ENCODE data around the gene CDC42SE2.

CDC42SE2 gene

GRCh38 chr5:131252824-131253171 is 11.1 kb upstream of the CDC42SE2 start:
- DNase-seq, result peak; percentile 85 to 91

DNA sequence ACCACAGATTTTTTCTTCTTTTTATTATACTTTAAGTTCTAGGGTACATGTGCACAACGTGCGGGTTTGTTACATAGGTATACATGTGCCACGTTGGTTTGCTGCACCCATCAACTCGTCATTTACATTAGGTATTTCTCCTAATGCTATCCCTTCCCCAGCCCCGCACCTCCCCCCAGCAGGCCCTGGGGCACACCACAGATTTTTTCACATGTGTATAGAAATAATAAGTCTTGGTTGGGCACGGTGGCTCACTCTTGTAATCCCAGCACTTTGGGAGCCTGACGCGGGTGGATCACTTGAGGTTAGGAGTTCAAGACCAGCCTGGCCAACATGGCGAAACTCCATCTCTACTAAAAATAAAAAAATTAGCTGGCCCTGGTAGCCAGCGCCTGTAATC is 9.8 kb upstream of the CDC42SE2 start:
- DNase-seq, result peak in 1 of 2 donors; percentile 44

- peak in 1 of 2 donors; percentile 39 for DNase-seq
Observed at GRCh38 chr5:131254741-131255140, 9.1 kb upstream of the CDC42SE2 start.

DNA sequence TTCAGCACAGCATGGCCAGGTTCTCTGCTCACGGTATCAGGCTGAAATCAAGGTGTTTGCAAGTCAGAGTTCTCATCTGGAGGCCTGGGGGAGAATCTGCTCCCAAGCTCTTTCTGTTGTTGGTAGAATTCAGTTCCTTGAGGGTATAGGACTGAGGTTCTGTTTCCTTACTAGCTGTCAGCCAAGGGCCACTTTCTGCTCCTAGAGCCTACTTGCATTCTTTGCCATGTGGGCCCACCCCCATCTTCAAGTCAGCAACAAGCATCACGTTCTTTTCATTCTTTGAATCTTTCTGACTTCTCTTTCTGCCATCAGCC is 7.4 kb upstream of the CDC42SE2 start:
- no peak for DNase-seq

- DNase-seq, result no peak
Observed at GRCh38 chr5:131258733-131259132, 5.1 kb upstream of the CDC42SE2 start.

DNA sequence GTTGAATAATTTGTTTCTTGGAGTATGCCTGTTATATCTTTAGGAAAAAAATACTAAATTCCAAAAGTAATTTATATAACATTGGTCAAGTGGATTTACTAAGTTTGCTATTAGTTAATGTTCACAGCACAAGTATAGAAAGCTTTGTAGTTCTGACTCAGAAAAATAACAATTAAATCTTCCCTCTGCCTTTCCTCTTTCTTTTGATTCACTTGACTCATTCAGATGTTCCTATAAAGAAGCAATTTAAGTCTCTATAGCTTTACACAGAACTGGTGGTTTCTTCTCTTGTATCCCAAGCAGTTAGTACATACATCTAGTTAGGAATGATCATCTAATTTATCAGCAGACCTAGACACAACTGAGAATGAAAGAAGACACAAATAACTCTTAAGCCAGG is 4.5 kb upstream of the CDC42SE2 start:
- no peak for DNase-seq

DNA sequence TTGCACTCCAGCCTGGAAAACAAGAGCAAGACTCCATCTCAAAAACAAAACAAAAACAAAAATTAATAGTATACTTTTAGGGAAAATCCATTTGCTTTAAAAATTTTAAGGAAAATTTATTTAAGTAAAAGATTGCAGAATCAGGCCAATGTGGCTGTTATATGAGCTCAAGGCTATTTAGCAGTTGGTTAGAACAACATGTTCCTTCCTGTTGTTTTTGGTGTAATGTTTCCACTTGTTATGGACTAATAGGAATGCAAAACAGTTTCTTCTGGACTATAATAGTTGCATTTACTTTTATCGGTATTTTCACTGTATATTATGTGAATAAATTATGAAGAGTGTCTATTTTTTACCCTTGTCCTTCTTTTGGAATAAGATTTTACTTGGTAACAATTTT is 3.0 kb upstream of the CDC42SE2 start:
- DNase-seq, result no peak

DNA sequence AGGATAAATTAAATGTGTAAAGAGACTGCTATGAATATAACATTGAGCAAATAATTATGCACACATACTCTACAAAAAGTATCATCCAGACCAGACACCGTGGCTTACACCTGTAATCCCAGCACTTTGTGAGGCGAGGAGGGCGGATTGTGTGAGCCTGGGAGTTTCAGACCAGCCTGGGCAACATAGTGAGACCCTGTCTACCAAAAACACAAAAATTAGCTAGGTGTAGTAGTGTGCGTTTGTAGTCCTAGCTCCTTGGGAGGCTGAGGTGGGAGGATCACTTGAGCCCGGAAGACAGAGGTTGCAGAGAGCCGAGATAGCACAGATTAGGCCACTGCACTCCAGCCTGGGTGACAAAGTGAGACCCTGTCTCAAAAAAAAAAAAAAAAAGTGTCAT is 2.4 kb upstream of the CDC42SE2 start:
- DNase-seq, result no peak

DNA sequence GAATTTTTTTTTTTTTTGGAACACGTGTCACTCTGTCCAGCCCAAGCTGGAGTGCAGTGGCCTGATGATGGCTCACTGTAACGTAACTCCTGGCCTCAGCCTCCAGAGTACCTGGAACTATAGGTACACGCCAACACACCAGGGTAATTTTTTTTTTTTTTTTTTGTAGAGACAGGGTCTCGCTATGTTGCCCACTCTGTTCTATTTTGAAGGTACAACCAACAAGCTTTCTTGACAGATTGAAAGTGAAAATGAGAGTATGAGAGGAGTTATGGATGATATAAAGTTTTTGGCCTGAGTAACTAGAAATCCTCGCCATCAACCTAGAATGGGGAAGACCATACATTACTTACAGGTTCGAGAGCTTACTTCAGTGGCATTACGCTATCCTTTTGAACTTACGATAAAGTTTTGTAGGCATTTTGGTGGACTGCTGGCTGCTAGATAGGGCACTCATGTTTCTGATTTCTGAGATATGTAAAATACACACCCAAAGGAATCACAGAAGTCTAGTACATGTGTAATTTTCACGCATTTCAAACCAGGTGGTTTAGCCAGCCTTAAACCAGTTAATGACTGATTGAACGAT is 806 bp upstream of the CDC42SE2 start:
- peak in 1 of 2 donors; percentile 51 for DNase-seq

GRCh38 chr5:131264451-131265099 is 722 bp downstream of the CDC42SE2 start:
- DNase-seq, result peak; percentile 52 to 66

DNA sequence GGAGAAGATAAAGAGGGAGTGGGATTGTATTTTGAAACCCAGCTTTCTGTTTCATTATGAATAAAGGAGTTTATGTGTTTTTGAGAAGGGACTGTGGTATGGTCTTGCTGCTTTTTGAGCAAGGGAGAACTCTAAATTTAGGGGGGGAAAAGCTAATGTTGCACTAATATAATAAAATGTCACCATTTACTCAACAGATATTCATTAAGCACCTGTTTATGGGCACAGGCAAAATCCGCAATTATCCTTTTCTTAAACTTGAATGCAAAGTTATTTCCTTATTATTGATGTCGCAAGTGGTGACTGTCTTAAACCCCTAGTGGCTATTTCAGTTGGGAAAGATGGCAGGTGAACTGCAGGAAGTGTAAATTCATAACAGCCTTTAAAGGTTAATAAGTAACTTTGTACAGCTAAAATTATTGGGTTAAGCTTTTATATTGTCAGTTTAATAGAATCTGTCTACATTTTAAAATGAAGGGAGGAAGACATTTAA is 1.5 kb downstream of the CDC42SE2 start:
- DNase-seq, result peak in 1 of 2 donors; percentile 75

DNA sequence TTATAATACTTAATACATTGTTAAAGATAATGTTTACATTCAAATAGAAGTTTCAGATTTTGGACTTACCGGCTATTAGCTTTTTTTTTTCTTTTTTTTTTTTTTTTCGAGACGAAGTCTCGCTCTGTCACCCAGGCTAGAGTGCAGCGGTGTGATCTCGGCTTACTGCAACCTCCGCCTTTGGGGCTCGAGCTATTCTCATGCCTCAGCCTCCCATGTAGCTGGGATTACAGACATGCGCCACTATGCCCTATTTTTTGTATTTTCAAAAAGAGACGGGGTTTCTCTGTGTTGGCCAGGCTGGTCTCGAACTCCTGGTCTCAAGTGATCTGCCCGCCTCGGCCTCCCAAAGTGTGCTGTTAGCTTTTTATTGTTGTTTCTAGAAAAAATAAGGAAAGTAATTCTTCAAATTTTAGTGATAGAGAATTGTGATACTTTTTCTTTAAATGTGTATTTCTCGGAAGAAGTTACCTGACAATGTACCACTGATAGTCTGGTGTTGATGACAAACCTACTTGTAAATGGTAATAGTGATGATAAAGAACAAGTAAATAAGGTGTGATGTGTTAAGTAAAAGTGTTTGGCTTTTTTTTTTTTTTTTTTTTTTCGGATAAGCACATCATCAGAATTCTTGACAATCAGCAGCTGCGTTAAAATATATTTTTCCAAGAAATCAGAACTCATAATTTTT is 2.7 kb downstream of the CDC42SE2 start:
- DNase-seq, result peak; percentile 54 to 71

DNA sequence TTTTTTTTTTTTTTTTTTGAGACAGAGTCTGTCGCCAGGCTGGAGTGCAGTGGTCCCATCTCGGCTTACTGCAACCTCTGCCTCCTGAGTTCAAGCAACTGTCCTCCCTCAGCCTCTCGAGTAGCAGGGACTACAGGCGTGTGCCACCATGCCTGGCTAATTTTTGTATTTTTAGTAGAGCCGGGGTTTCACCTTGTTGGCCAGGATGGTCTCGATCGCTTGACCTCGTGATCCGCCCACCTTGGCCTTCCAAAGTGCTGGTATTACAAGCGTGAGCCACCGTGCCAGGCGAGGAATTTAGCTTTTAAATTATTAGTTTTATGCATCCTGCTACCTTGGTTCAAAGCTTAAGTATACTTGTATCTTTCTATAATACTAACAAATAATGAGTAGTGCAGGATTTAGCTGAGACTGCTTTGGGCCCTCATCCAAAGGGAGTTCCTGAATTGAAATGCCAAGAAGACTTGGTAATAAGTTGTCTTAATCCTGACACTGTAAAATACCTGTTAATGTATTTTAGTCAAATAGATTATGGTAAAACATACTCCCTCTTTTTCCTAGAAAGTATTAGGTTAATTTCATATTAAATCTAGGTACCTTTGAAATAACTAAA is 5.0 kb downstream of the CDC42SE2 start:
- DNase-seq, result no peak

DNA sequence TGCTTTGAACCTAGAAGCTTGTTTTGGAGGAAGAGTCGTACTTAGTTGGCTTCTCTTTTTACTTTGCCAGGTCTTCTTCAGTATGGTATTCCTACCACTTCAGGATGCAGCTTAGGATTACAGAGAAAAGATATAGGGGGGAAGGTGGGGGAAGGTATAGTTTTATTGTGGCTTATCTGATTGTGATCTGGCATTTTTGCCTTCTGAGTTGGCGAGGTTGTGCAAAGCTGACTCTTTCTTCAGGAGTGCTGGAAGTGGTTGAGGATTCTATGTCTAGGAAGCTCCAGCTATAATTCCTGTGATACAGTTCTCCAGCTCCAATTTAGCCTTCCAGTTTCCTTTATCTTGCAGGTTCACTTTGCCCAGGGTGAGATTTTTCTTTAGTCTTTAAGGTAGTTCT is 7.0 kb downstream of the CDC42SE2 start:
- no peak for DNase-seq

DNA sequence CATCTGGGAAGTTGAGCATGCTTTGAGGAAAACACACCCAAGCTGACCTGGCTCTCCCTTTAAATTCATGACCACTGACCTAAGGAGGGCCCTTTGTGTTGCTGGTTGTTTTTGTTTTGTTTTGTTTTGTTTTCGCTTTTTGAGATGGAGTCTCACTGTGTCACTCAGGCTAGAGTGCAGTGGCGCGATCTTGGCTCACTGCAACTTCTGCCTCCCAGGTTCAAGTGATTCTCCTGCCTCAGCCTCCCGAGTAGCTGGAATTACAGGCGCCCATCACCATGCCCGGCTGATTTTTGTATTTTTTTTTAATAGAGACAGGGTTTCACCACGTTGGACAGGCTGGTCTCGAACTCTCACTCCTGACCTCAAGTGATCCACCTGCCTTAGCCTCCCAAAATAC is 8.0 kb downstream of the CDC42SE2 start:
- peak in 1 of 2 donors; percentile 41 for DNase-seq

GRCh38 chr5:131272307-131272706 is 8.5 kb downstream of the CDC42SE2 start:
- DNase-seq, result no peak

GRCh38 chr5:131272724-131273123 is 8.9 kb downstream of the CDC42SE2 start:
- DNase-seq, result peak in 1 of 2 donors; percentile 82

DNA sequence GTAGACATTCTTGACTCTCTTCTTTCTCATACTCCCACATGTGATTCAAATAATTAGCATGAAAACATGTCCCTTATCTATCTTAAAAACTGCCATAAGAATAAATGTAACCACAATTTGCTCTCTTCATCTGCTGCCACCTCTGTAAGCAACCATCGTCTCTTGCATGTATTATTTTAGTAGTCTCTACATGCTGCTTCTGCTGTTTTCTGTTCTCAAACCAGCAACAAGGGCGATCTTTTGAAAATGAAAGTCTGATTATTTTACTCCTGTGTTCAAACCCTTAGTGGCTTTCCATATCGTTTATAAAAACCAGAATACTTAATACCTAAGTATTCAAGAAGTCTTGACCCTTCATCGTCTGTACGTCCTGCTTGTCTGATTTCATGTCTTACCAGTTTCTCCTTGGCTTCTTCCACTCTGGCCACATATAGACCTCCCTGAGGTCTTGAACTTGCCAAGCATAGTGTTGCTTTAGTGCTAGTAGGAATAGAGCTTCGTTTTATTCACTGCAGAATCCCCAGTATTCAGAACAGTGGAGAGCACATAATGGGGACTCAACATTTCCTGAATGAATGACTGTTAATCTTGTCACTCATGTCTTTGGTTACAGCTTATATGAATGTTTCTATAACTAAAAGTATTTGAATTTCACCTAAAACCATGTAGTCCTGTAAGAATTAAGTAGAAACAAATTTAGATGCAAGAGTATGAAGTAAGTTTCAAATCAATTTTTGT is 10.6 kb downstream of the CDC42SE2 start:
- DNase-seq, result peak in 1 of 2 donors; percentile 45

DNA sequence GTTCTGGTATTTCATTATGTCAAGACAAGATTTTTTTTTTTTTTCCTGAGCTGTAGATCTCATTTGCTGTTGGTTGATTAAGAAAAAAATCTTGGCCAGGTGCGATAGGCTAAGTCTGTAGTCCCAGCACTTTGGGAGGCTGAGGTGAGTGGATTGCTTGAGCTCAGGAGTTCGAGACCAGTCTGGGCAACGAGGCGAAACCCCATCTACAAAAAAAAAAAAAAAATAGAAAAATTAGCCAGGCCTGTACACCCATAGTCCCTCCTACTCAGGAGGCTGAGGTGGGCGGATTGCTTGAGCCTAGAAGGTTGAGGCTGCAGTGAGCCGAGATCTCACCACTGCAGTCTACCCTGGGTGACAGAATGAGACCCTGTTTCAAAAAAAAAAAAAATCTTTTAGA is 12.2 kb downstream of the CDC42SE2 start:
- peak in 1 of 2 donors; percentile 47 for DNase-seq

GRCh38 chr5:131277447-131277846 is 13.6 kb downstream of the CDC42SE2 start:
- no peak for DNase-seq

- DNase-seq, result peak in 1 of 2 donors; percentile 61
Observed at GRCh38 chr5:131277875-131278740, 14.3 kb downstream of the CDC42SE2 start.

DNA sequence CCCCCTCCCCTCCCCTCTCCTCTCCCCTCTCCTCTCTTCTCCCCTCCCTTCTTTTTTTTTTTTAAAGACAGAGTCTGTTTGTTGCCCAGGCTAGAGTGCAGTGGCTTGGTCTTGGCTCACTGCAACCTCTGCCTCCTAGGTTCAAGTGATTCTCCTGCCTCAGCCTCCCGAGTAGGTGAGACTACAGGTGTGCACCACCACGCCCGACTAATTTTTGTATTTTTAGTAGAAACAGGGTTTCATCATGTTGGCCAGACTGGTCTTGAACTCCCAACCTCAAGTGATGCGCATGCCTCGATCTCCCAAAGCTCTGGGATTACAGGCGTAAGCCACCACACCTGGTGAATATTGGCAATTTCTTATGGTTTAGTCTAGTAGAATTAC is 14.9 kb downstream of the CDC42SE2 start:
- peak in 1 of 2 donors; percentile 18 for DNase-seq
